IPS DF 4.7 (cell line): Measurements from ENCODE around the gene TBCCD1.
"Not testable (repeated sequence)": the region's sequence is repeated elsewhere in the genome, so short reads cannot be mapped to it uniquely, and the experiment has no call there.

Experiments used
- DNase-seq: peaks from one replicate; pipeline ENCODE4 v3.0.0-alpha.2; 2013; ENCODE audit warnings: low spot score; ENCODE audit errors: extremely low read depth

TBCCD1 gene

DNA sequence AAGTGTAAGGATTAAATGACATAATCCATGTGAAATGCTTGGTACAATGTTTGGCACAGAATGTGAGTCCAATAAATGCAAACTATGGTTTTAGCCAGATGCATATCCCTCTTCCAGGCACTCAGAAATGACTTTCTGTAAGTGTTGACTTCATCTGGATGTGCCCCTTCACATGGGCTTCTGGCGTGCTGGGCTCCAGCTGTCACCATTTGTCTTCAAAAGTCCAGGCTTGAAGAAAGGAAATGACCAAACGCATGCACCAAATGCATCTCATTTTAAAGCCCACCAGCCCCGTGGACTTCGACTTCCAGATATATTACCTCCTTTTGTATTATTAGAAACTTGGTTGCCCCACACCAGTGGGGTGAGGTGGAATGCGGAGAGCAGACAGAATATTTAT is 46.7 kb downstream of the TBCCD1 start:
- no peak for DNase-seq

DNA sequence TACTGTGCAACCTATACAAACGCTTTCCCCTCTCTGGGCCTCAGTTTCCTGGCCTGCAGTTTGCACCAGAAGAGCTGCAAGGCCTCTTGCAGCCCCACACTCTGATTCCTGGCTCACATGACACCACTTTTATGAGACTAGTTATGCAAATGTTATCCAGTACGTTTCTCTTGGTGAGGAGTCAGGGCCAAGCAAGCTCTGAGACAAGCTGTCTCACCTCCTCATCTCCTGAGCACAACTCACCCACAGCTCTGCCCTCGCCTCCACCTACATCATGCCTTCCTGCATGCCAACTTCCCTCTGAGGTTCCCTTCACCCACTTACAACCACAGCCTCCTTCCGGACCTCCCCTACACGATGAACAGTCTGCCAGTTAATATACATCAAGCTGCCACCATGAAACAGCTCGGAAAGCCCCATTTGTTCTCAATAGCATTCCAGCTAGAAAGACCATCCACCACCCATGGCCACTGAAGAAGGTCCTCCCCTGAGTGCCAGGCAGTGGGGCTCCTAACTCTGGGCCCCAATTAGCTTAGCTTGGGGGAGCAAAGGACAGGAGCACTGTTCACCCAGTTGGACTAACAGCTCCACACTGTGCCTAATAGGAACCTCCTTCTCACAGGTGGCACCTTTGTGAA is 48.0 kb downstream of the TBCCD1 start:
- DNase-seq = no peak

DNA sequence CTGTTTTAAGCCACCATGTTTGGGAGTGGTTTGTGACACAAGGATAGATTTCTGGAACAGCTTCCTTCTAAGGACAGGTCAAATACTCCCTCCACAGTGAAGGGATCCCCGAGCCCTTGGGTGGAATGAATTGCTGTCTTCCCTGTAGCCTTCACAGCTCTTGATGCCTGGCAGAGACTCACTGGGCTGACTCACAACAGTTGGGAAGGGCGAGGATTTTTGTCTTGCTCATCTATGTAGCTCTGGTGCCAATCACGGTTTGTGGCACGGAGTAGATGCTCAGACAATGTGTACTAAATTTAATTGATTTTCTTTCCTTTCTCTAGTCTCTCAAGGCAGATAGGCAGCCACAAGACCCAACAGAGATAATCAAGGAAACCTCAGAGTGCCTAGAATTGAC is 49.9 kb downstream of the TBCCD1 start:
- DNase-seq = no peak

DNA sequence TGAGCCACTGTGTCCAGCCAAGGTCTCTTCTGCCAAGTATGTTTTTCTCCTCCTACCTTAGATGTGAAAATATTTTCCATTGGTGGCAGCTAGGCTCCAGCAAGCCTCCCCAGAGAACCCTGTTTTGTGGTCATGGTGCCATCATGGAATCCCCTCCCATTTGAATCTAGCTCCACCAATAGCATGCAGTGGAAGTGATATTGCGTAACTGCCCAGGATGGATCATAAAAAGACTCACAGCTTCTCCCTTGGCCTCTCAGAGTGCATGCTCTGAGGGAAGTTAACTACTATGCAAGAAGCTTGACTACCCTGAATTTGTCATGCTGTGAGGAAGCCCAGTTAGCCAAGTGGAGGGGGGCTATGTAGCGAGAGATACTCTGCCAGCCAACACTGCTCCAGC is 50.5 kb downstream of the TBCCD1 start:
- no peak for DNase-seq

DNA sequence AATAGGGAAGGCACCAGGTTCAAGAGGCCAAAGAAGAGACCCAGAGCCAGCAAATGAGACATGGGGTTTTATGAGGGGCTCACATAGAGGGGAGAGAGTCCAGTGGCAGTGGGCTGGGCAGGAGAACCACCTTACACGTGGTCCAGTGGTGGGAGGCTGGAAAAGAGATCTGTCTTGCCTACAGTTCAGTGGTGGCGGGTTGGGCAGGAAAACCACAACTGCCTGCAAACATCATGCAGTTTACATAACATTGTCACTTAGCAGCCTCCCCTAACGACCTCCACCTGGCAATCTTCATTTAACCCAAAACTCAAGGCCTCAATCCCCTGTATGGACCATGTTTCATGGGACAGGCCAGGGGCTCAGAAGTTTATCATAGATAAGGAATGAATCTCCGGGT is 52.0 kb downstream of the TBCCD1 start:
- DNase-seq = no peak

DNA sequence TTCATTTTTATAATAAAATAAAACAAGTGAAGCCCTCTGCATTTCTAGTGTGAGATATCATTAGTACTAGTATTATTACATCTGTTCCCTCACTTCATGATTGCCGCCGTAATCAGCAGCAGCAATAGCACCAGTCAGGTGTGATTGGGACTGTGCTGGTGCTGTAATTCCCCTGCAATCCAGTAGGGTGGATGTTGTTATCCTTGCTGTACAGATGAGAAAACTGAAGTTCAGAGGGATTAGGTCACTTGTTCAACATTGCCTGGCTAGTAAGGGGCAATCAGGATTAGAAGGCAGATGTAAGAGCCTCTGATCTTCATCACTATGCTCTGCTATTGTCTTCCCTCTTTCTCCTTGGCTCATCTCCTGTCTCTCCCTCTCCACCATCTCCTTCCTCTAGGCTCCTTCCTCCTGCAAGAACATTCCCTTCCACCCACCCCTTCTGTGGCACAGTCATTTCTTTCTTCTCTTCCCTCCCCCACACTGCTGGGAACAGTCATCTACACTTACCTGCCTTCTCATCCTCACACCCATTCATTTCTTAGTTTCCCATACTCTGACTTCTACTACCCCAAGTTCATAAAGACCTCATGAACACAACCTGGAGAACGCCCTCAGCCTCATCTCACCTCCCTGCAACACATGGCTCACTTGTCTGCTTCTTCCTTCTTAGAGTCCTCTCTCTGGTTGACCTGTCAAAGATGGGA is 52.7 kb downstream of the TBCCD1 start:
- DNase-seq = no peak

DNA sequence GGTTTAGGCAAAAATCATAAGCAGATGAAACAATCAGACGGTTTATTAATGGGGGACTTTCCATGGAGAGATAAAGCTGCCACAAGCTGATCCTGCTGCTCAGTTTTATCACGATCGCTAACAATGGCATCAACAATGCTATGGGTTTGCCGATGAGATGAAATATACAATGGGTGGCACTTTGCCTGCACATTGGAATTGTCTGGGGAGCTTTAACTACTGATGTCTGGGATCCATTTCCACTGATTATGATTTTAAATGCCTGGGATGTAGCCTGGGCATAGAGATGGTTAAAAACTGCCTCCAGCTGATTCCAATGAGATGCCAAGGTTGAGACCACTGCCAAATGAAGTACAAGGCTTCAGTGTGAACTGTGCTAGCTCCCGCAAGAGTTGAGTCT is 53.8 kb downstream of the TBCCD1 start:
- no peak for DNase-seq

DNA sequence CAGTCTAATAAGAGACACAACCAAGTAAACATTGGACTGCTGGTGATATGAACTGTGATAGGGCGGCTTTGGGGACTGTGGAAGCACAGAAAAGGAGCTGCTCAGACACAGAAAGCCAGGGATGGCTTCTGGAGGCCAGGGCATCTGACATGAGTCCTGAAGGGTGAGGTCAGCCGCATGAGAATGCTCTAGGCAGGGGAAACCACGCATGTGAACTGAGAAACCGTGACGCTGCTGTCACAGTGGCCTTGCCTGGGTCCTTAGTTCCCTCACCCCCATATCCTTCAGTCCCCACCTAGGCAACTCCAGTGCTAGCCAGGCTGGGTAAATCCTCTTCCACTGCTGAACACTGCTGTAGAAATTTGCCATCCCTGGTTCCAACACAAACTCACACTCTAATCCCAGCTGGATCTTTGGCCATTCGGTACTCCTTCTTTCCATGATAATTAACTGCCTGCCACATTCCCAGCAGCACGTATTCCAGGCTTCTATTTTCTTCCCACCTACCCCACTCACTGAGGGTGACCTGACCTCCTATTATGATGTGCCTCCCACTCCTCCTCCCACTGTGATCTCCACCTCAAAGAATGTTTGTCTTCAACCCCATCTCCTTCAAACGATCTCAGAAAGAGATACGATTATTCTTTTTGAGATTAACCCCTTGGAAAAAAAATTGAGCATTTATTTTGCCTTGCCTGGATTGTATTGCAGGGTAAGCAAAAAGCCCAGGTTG is 54.4 kb downstream of the TBCCD1 start:
- DNase-seq = no peak

DNA sequence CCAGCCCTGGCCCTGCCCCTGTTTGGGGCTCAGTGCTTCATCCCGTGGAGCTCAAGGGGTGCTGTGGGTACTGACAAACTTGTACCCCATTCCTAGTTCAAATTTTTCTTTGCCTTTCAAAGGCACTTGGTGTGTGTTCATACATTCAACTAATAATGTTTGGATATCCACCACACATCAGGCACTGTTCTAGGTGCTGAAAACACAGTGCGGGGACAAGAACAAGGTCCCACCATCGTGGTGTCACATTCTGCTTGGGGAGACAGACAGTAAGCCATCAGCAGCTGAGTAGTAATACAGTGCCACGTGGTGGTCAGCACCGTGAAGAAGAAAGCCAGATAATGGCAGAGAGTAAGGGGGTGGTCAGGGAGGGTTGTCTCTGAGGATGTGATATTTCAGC is 55.4 kb downstream of the TBCCD1 start:
- no peak for DNase-seq

DNA sequence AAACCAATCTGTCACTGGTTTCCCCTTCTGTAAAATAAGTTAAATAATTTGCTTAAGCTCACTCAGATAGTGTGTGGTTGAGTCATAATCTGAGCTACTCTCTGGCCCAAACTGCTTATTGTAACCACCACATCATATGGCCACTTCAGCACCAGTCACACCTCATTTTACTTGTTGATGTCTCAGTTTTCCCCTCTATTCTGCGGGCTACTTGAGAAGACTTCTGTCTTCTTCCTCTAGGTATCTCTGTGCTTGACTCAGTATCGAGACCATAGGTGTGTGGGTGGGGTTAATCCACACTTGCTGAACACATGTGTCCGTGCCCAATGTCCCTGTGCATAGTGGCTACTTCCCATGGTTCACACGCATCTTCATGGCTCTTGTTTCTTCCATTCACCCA is 55.9 kb downstream of the TBCCD1 start:
- no peak for DNase-seq

DNA sequence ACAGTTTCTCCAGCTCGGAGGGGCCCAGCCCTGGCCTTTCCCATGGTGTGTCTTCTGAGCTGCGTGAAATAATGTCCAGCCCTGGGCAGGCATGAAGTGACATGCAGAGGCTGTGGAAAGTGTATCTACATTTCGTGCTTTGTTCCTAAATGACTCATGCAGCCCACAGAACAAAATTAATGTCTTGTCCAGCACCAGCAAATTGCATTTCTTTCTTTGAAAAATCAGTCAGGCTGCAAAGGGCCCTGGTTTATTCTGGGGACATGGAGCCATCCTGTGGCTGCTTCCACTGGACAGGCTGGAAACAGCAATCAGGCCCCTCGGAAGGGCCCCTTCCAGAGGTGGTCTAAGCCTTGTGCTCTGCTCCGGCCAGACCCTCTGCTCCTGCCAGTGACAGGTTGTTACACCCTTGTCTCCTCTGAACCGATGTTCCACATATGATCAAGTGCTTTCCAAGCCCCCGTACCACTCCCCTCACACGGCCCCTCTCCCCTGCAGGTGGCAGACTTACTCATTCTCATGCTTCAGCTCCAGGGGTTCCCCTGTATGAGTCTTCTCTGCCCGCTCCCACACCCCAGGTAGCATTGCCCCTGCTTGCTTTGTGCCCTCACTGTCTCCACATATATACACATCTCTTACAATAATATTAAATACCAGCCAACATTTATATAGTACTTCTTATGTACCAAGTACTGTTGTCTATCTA is 56.6 kb downstream of the TBCCD1 start:
- no peak for DNase-seq

DNA sequence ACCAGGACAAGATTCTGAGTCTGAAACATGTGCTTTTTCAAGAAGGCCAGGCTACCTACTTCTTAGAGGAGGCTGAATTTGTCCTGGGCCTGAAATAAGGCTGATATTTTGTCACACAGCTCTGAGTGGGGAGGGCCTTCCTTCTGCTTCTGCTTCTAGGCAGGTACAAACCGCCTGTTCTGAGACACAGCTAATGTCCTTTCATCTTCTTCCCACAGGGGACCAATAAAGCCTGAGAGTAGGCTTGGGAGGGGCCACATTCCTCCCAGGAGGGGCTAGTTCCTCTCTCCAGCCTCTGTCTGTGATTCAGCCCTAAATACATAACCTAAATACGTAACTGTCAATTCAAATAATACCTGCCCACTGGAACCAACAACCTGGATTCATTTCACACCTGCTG is 57.7 kb downstream of the TBCCD1 start:
- DNase-seq = no peak

DNA sequence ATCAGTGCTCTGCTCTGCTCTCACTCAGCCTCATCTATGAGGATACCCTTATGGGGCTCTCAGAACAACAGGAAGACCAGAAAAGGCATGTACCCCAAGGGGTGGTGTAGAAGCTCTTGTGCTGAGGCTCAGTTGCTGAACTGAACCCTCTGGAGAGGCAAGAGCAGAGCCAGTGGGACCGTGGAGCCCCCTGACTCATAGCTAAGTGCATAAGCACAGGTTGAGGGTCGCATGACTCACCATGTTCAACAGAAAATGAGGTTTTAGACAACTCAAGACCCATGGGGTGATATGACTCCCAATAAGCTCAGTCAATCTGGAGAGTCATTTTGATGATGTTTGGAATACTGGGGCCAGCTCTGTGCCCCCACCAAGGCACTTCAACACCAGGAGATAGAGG is 60.3 kb downstream of the TBCCD1 start:
- DNase-seq = no peak

DNA sequence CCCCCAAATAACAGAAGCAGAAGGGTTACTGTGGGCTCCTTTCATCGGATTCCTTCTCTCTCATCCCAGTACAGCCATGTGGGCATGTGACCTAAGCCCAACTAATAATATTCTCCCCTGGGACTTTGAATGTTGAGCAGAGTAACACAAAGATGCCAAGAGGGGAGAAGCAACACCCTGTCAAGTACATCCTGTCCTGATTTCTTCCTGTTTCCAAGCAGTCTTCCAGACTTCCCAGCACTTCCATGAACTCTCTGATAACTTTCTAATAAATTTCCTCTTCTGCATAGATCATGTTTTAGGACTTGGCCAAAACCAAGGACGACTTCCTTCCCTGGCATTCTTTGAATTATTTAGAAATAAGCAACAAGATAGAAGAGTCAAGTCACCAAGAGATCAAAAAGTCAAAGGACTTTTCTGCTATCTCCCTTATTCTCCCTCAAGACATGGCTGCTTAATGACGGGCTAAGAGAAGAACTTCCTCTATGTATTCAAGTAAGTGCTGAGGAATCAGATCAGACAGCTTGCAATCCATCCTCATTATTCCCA is 60.9 kb downstream of the TBCCD1 start:
- no peak for DNase-seq

DNA sequence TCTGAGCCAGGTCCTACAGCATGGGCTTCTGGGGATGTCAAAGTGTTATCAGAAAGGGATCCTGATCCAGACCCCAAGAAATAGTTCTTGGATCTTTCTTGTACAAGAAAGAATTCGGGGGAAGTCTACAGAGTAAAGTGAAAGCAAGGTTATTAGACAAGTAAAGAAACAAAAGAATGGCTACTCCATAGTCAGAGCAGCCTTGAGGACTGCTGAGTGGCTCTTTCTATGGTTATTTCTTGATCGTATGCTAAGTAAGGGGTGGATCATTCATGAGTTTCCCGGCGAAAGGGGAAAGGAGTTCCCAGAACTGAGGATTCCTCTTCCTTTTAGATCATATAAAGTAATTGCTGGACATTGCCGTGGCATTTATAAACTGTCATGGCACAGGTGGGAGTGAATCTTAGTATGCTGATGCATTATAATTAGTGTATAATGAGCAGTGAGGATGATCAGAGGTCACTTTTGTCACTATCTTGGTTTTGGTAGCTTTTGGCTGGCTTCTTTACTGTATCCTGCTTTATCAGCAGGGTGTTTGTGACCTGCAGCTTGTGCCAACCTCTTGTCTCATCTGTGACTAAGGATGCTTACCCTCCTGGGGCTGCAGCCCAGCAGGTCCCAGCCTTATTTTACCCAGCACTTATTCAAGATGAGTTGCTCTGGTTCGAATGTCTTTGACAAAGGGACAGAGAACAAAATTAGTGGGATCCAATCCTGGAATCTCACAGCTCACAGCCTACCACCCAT is 64.0 kb downstream of the TBCCD1 start:
- DNase-seq = no peak

DNA sequence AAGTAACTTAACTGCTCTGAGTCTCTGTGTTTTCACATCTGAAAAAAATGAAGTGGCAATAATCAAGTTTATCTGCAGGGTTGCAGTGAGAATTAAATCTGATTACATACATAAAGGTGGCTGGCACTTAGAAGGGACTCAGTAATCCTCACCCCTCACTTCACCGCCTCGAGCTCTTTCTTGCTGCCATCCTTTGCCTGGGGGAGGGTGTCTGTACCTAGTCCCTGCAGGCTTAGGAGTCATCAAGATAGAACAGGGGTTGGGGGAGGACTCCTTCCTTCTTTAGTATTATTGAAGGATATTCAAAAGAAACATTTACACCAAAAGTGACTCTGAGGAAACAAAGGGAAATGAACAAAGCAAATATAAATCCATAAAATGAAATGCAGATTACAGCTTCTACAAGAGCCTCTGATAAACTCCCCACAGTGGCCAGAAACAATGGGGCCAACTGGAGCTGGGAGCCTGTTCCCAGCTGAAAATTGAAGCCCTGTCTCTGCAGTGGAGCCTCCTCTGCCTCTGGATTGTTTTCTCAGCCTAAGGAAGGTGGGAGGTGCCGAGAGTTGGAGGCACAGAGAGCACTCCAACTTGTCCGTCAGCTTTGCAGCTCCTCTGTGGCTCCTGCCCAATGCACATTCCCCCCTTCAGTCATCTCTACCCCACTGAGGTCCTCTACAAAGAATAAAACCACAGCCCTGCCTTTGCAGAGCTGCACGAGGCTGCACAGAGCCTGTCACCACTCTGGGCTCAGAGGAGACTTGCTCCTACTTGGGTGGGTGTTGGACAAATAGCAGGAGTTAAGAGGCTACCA is 64.8 kb downstream of the TBCCD1 start:
- no peak for DNase-seq

DNA sequence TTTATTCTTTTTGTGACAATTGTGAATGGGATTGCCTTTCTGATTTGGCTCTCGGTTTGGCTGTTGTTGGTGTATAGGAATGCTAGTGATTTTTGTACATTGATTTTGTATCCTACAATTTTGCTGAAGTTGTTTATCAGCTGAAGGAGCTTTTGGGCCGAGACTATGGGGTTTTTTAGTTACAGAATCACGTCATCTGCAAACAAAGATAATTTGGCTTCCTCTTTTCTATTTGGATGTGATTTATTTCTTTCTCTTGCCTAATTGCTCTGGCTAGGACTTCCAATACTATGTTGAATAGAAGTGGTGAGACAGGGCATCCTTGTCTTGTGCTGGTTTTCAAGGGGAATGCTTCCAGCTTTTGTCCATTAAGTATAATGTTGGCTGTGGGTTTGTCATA is 67.2 kb downstream of the TBCCD1 start:
- not testable (repeated sequence) for DNase-seq

DNA sequence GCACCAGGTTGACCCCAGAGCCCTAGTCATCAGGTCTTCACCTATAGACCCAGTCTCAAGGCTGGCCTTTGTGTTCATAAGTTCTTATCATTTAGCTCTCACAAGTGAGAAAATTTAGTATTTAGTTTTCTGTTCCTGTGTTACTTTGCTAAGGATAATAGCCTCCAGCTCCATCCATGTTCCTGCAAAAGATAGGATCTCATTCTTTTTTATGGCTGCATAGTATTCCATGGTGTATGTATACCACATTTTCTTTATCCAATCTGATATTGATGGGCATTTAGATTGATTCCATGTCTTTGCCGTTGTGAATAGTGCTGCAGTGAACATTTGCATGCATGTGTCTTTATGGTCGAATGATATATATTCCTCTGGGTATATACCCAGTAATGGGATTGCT is 69.1 kb downstream of the TBCCD1 start:
- not testable (repeated sequence) for DNase-seq

DNA sequence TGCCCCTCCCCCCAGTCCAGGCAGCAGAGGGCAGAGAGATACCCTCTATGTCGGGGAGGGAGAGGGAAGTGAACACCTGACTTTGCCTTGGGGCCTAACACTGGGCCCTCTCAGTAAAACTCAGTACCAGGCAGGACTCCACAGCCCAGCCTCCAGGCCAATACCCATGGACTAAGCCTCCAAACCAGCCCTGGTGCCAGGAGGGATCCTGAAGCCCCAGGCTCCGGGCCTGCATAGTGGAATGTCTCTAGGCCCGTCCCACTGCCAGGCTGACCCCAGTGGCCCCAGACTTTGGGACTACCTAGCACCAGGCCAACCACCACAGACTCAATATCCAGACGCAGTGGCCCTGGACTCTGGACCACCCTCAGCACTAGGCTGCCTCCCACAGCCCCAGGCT is 69.5 kb downstream of the TBCCD1 start:
- DNase-seq = no peak

DNA sequence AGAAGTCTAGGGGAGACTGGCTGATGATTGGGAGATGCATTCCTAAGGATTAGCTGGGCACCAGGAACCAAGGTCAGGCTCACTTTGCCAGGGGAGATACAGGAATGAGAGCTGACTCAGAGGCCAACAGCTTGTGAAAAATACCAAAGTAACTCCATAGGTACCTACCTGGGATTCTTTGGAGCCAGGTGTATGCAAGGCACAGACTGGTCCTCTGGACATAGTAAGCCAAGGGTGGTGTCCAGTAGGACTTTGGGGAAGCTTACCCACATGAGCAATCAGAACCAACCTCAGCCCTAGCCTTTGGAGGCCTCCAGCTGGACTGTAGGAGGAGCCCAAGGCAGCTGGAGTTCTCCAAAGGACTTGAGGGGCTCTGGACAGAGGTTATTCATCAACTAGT is 70.5 kb downstream of the TBCCD1 start:
- DNase-seq = no peak
